Endothelial cell of umbilical vein (primary cell): ENCODE results near the gene MYL2. TPM values are rescaled to one million over a fixed set of nuclear protein-coding genes. Genes with fewer than 3 reads are reported as not detected.

ENCODE experiments used
- BruUV-seq: library from RNA; stranded (reverse); fragments of 400-500 nt; replicated peaks from 2 replicates; lab custom pipeline; 2021; lab: Mats Ljungman, UMichigan
- CTCF ChIA-PET: fragments of 300-600, 350-600 bp; sonication (Branson Sonifier 250); formaldehyde crosslinking; loops from one replicate; lab custom pipeline; 2021; ENCODE audit warnings: antibody characterized with exemption, inconsistent platforms; lab: Charles Lee
- POLR2A ChIA-PET: fragments of 300-600, 350-600 bp; sonication (Branson Sonifier 250); formaldehyde crosslinking; loops from one replicate; lab custom pipeline; 2021; ENCODE audit warnings: antibody characterized with exemption, inconsistent platforms; lab: Charles Lee
- DNase-seq: peaks from one replicate; pipeline ENCODE4 v3.0.0-alpha.2; 2011; ENCODE audit warnings: low read depth, low spot score
- FAIRE-seq: peaks from 2 replicates; lab custom pipeline; 2011; peaks lifted over from hg19 to GRCh38; lab: Jason Lieb, UNC
- H2AFZ ChIP-seq: 2 replicates; pipeline ENCODE4 v1.6.0; 2012; ENCODE audit warnings: low read depth, low read length, control low read depth, inconsistent platforms
- H3K27ac ChIP-seq: 2 replicates; pipeline ENCODE4 v1.5.1; 2011; ENCODE audit warnings: low read depth, mild to moderate bottlenecking, control low read depth, low read length, moderate library complexity; ENCODE audit not compliant: insufficient read depth
- H3K27me3 ChIP-seq, 2 experiments: 2 replicates each; pipeline versions ENCODE4 v1.6.0 to v1.6.1; 2011; ENCODE audit warnings: low read length in 2 of 2, mixed read lengths in 1 of 2; ENCODE audit not compliant: control insufficient read depth in 2 of 2, insufficient read depth in 2 of 2
- H3K36me3 ChIP-seq, 2 experiments: 2 replicates in 1 of 2; 3 replicates in 1 of 2; pipeline ENCODE4 v1.5.1; 2011; ENCODE audit warnings: low read length in 2 of 2, mild to moderate bottlenecking in 1 of 2, moderate library complexity in 1 of 2; ENCODE audit not compliant: control insufficient read depth in 2 of 2, insufficient read depth in 2 of 2; ENCODE audit errors: extremely low read depth in 1 of 2
- H3K4me1 ChIP-seq: 3 replicates; pipeline ENCODE4 v1.5.1; 2011; ENCODE audit warnings: mild to moderate bottlenecking, low read length; ENCODE audit not compliant: control insufficient read depth, insufficient read depth; ENCODE audit errors: extremely low read depth
- H3K4me2 ChIP-seq: 2 replicates; pipeline ENCODE4 v1.6.1; 2011; ENCODE audit warnings: low read length, control low read depth, mixed read lengths; ENCODE audit not compliant: insufficient read depth
- H3K4me3 ChIP-seq, 3 experiments: fragments of 200-600 bp in 1 of 3; sonication (generic), shearing (Covaris generic) in 1 of 3; replicated peaks in 1 of 3; 2 replicates each; pipeline ENCODE4 v1.5.1; 2011 to 2016; ENCODE audit warnings: control low read depth in 3 of 3, low read length in 3 of 3, mild to moderate bottlenecking in 2 of 3, inconsistent platforms in 1 of 3, low read depth in 1 of 3, moderate library complexity in 1 of 3; ENCODE audit not compliant: insufficient read depth in 1 of 3
- H3K79me2 ChIP-seq: 2 replicates; pipeline ENCODE4 v1.6.0; 2012; ENCODE audit warnings: low read length, inconsistent platforms; ENCODE audit not compliant: control insufficient read depth, insufficient read depth
- H3K9ac ChIP-seq: replicated peaks from 2 replicates; pipeline ENCODE3; 2011; ENCODE audit warnings: low read length, control low read depth; ENCODE audit not compliant: insufficient read depth; ENCODE audit errors: extremely low read depth
- H3K9me1 ChIP-seq: replicated peaks from 3 replicates; pipeline ENCODE4 v1.6.0; 2011; ENCODE audit warnings: mild to moderate bottlenecking, low read length; ENCODE audit not compliant: control insufficient read depth, insufficient read depth; ENCODE audit errors: extremely low read depth
- H3K9me3 ChIP-seq: replicated peaks from 2 replicates; pipeline ENCODE4 v1.5.1; 2012; ENCODE audit warnings: low read length, inconsistent platforms; ENCODE audit not compliant: control insufficient read depth, insufficient read depth
- H4K20me1 ChIP-seq: replicated peaks from 2 replicates; pipeline ENCODE3; 2011; ENCODE audit warnings: mild to moderate bottlenecking, low read length; ENCODE audit not compliant: control insufficient read depth, insufficient read depth; ENCODE audit errors: extremely low read depth
- CTCF ChIP-seq, 2 donors: IDR thresholded peaks; 1 replicate in 1 of 2; 2 replicates in 1 of 2; pipeline ENCODE4 v1.5.1; 2011; ENCODE audit warnings: low read length in 2 of 2, mild to moderate bottlenecking in 2 of 2, moderate library complexity in 2 of 2, control low read depth in 1 of 2, inconsistent platforms in 1 of 2, low read depth in 1 of 2; ENCODE audit not compliant: insufficient read depth in 1 of 2; ENCODE audit errors: extremely low read depth in 1 of 2
- EZH2 ChIP-seq: IDR thresholded peaks from 2 replicates; pipeline ENCODE4 v1.6.1; 2012; ENCODE audit warnings: borderline replicate concordance, low read depth, mild to moderate bottlenecking, moderate library complexity, low read length, inconsistent platforms; ENCODE audit not compliant: severe bottlenecking
- FOS ChIP-seq: IDR thresholded peaks from 2 replicates; pipeline ENCODE4 v1.6.1; 2011; ENCODE audit warnings: mild to moderate bottlenecking, low read length, moderate library complexity, borderline replicate concordance; ENCODE audit not compliant: insufficient read depth
- GATA2 ChIP-seq: IDR thresholded peaks from 2 replicates; pipeline ENCODE4 v1.7.0; 2011; ENCODE audit warnings: low read depth, mild to moderate bottlenecking, moderate library complexity, mixed read lengths, low read length; ENCODE audit not compliant: insufficient read length, insufficient read depth
- JUN ChIP-seq: IDR thresholded peaks from 2 replicates; pipeline ENCODE4 v1.6.1; 2011; ENCODE audit warnings: borderline replicate concordance, low read depth; ENCODE audit not compliant: insufficient read length, insufficient read depth
- MAX ChIP-seq: IDR thresholded peaks from 2 replicates; pipeline ENCODE4 v1.6.1; 2011; ENCODE audit not compliant: insufficient read depth, insufficient read length
- MYC ChIP-seq: IDR thresholded peaks from one replicate; pipeline ENCODE4 v1.6.1; 2011; ENCODE audit warnings: mild to moderate bottlenecking, low read depth, low read length
- POLR2A ChIP-seq: IDR thresholded peaks from 2 replicates; pipeline ENCODE4 v1.6.1; 2012; ENCODE audit warnings: low read depth, mild to moderate bottlenecking, control low read depth, low read length
- POLR2AphosphoS5 ChIP-seq: IDR thresholded peaks from 2 replicates; pipeline ENCODE4 v1.6.1; 2012; ENCODE audit warnings: low read depth, mild to moderate bottlenecking, control low read depth, low read length, moderate library complexity; ENCODE audit not compliant: insufficient read depth
- dilution Hi-C: fragments of 300-500 bp; cut with MboI; formaldehyde crosslinking; loops from one replicate; pipeline ENCODE4 v1.15.0; 2019; ENCODE audit warnings: low sequenced_read_pairs; ENCODE audit not compliant: extremely low pct_ligation_motif_present
- intact Hi-C: fragments of 100-400 bp; cut with micrococcal nuclease; formaldehyde crosslinking; loops from one replicate; pipeline ENCODE4 v1.10.0; 2022
- polyA plus RNA-seq, 4 experiments: library from polyadenylated mRNA; depleted of rRNA in 3 of 4; stranded (reverse) in 3 of 4; unstranded in 1 of 4; fragments of >200 nt; gene quantifications; 2 replicates each; pipeline versions ENCODE4 v1.2.1 to v1.2.3, GENCODE V29; 2011 to 2012; ENCODE audit warnings: missing spikeins in 1 of 4
- total RNA-seq: library from RNA; stranded (reverse); gene quantifications from 2 replicates; pipeline ENCODE4 v1.2.3, GENCODE V29; 2021

Gene MYL2
- total and polyA plus RNA-seq, 2 donors (not counting 3 experiments of a cell fraction or from before 2014, with no cell fraction given): 0.93 TPM; not detected in 1

GRCh38 chr12:110869803-110870202 lies 50.6 kb downstream of the MYL2 start:
- no peak overlapping the region for H3K4me3 ChIP-seq
- ChIA-PET CTCF (interaction anchor here (1.1 to 2.3 kb wide), 2 partner anchors 18 to 429 kb away, joined by 3 to 7 read pairs; no protein-coding TSS in a partner anchor), POLR2A (no interaction called here)
- H3K36me3 ChIP-seq: no peaks in the 10 kb centered on the region
- H3K9ac ChIP-seq: no peak overlapping the region
- intact Hi-C loops (no loop called here), dilution Hi-C loops (no loop called here)
- H3K27me3 ChIP-seq: peaks cover 1 to 3% of the 10 kb centered on the region in 2 experiments
- no peaks in the 10 kb centered on the region for H3K79me2 ChIP-seq
- FAIRE-seq (no peak), DNase-seq (no peak)
- no peaks in the 10 kb centered on the region for H3K4me1 ChIP-seq
- H3K9me3 ChIP-seq: no peaks in the 10 kb centered on the region
- no peak overlapping the region for H3K4me2 ChIP-seq
- no peaks in the 10 kb centered on the region for H3K9me1 ChIP-seq
- BruUV-seq: no TSS peak
- no peak for TF ChIP-seq CTCF (IDR thresholded peaks at IDR 0.05; ENCODE audit: extremely low read depth in 1 of 2, insufficient read depth in 1 of 2, low read depth in 1 of 2, low read length in 2 of 2)
- no peak for TF ChIP-seq MAX
- TF ChIP-seq EZH2: no peak
- TF ChIP-seq POLR2A: no peak
- no peak for TF ChIP-seq JUN
- TF ChIP-seq POLR2AphosphoS5: no peak
- no peak for TF ChIP-seq FOS
- no peak for TF ChIP-seq MYC
- no peak for TF ChIP-seq GATA2
- H3K27ac ChIP-seq: no peak overlapping the region
- no peaks in the 10 kb centered on the region for H4K20me1 ChIP-seq
- H2AFZ ChIP-seq: no peak overlapping the region
